Left renal pelvis (tissue), 4 donors: ENCODE results near the gene COLGALT1. TPM values are rescaled to one million over a fixed set of nuclear protein-coding genes. Genes with fewer than 3 reads are reported as not detected.
"Not testable (repeated sequence)": the region's sequence is repeated elsewhere in the genome, so short reads cannot be mapped to it uniquely, and the experiment has no call there.

Source experiments
- DNase-seq, 4 donors: peaks; one replicate each; pipeline ENCODE4 v3.0.0-alpha.2; 2013; ENCODE audit warnings: low read depth in 4 of 4, low spot score in 3 of 4
- polyA plus RNA-seq, 4 donors: library from polyadenylated mRNA; unstranded; fragments of 120-200 nt; gene quantifications; one replicate each; pipeline ENCODE4 v1.2.1, GENCODE V29; 2013; ENCODE audit not compliant: insufficient read length in 4 of 4

The COLGALT1 gene
- 10 to 100 TPM; 45.1 to 74.7 (median 52.8) TPM for polyA plus RNA-seq

DNA sequence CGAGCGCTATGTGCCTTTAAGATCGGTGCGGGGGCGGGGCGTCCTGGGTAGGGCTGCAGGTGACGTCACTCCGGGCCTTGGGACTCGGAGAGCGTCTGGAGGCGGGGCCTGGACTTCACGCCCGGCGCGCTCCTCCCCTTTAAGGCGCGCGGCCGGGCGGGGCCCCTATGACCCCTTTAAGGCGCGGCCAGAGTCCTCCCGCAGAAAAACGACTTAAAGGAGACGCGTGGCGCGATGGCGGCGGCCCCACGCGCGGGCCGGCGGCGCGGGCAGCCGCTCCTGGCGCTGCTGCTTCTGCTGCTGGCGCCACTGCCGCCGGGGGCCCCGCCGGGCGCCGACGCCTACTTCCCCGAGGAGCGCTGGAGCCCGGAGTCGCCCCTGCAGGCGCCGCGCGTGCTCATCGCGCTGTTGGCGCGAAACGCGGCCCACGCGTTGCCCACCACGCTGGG is at the start of gene COLGALT1:
Gene COLGALT1, plus strand, starts transcription at position 170 of the 449 bp plus-strand sequence. Its CDS starts 65 bp downstream, at position 235.
- peak; percentile 86 to 93 (median 93) for DNase-seq

DNA sequence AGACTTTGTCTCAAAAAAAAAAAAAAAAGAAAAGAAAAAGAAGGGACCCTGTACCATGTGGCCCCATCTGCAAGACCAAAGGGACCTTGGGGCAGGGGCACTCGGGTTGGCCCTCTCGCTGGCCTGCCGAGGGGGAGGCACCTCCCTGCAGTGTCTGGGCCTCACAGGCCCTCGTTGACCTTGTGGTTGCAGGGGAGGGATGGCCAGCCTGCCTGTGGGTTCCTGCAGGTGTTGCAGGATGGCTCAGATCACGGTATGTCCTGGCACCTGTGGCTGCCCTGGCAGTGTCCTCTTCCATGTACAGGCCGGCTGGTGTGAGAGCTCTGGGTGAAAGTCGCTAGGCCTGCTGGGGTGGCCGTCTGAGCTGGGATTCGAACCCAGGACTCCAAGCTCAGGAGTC is 48.7 kb upstream of the COLGALT1 start:
- DNase-seq: no peak

DNA sequence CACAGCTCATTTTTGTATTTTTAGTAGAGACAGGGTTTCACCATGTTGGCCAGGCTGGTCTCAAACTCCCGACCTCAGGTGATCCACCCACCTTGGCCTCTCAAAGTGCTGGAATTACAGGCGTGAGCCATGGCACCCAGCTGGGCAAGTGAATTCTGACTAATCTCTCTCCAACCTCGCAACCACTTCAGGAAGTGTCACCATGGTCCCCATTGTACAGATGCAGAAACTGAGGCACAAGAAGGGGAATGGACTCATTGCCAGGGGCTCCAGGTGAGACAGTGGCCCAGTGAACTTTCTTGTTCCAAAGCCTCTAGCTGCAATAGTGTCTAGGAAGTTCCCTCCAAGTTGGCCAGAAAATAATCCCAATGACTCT is 46.9 kb upstream of the COLGALT1 start:
- not testable (repeated sequence) for DNase-seq

DNA sequence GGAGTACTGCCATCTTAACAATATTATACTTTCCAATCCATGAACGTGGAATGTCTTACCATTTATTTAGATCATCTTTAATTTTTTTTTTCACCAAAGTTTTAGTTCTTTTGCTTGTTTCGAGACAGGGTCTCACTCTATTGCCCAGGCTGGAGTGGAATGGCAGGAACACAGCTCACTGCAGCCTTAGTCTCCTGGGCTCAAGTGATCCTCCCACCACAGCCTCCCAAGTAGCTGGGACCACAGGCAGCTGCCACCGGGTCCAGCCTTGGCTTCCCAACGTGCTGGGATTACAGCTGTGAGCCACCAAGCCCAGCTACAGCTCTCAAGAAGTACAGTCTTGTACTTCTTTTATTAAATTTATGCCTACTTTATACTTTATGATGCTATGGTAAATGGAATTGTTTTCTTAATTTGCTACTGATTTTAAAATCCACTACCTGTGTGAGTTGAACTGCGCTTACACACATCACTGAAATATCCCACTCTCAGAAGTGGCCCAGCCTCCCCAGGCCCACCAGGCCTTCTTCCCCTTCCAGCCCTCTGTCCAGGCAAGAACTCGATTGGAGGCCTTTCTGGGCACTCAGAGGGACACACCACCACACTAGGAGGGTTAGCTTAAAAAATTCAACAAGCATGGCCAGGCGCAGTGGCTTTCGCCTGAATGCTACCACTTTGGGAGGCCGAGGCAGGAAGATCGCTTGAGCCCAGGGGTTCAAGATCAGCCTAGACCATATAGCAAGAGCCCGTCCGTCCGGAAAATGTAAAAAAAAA is 45.0 kb upstream of the COLGALT1 start:
- DNase-seq: no peak

DNA sequence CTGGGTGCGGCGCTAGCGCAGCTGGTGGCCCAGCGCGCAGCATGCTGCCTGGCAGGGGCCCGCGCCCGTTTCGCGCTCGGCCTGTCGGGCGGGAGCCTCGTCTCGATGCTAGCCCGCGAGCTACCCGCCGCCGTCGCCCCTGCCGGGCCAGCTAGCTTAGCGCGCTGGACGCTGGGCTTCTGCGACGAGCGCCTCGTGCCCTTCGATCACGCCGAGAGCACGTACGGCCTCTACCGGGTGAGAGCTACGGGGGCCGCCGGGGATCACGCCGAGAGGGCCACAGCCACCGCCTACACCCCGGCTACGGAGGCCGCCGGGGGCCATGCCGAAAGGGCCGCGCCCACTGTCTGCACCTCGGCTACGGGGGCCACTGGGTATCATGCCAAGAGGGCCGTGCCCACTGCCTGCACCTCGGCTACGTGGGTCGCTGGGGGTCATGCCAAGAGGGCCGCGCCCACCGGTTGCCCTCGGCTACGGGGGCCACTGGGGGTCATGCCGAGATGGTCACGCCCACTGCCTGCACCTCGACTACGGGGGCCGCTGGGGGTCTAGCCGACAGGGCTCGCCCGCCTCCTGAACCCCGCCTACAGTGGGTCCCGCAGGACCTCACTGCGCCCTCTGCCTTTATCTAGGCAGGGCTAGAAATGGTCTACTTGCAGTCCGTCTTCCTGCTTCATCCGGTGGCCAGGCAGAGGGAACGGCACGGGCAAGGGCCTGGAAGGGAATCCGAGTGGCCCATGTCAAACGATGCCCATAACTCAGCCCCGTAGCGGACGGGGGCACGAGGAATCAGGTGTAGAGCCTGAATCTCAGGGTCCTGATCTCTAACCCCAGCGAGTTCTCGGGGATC is 43.5 kb upstream of the COLGALT1 start:
- DNase-seq: peak; percentile 55 to 71 (median 64)

DNA sequence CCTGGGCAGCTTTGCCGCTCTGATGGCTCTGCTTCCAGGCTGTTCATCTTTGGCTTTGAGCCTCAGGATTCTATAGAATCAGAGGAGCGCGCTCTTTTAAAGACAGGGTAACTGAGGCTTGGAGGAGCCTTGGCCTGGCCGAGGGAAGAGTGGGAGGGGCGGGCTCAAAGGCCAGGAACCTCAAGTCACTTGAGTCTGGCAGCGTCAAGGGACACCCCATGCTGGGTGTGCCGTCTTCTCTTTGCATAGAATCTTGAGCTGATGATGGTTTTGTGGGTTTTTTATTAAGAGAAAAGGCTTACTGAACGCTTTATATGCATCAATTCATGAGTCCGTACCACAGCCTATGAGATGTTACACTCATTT is 42.9 kb upstream of the COLGALT1 start:
- DNase-seq: no peak

DNA sequence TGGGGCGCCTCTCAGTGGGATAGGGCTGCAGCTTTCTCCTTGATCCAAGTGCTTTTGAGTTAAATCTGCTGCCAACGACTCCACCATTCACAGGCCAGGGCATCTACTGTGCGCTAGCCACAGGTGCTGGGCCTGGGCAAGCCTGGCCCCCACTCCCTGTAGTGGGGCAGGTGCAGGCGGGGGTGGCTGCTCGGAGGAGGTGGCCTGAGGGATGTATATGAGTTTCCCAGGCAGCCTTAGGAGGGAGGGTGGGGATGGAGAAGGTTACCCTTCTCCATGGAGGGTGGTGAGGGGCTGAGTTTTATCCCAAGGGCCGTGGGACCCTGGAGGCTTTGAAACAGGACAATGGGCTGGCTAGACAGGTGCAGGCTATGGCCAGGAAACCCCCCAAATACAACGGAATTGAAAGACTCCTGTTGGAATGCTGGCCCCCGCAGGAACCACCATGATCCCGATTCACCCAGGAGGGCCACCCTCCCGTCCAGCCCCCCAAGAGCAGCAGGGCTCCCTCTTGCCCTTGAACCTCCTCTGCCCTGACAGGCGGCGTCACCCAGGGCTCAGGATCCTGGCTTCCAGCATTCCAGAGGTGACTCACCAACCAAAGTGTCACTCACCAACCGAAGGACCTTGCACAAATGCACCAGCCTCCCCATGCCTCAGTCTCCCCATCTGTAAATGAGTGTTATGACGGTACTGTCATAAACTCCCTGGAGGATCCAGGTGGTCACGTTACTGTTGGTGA is 39.9 kb upstream of the COLGALT1 start:
- DNase-seq: no peak

DNA sequence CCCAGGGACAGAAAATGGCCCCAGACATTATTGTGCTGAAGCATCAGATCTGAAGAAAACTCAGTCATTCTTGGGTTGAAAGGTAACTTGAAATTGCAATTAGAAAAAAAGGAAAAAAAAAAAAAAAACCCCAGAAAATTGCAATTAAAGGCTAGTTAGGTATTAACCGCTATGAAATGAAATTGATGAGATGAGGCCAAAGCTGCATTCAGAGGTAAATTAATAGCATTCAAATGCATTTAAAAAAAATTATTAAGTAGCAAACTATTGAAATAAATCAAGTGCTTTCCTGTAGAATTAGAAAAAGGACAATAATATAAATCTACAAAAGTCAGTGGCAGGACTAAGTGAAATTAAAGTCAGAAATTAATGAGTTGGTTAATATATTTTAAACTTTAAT is 37.6 kb upstream of the COLGALT1 start:
- DNase-seq: no peak

DNA sequence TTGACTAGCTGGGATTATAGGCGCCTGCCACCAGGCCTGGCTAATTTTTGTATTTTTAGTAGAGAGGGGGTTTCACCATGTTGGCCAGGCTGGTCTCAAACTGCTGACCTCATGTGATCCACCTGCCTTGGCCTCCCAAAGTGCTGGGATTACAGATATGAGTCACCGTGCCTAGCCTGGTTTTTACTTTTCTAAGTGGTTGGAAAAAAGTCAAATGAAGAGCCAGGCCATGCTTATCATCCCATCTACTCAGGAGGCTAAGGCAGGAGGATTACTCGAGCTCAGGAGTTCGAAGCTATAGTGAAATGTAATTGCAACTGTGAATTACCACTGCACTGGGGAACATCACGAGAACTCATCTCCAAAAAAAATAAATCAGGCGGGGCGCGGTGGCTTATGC is 36.8 kb upstream of the COLGALT1 start:
- DNase-seq: not testable (repeated sequence)

DNA sequence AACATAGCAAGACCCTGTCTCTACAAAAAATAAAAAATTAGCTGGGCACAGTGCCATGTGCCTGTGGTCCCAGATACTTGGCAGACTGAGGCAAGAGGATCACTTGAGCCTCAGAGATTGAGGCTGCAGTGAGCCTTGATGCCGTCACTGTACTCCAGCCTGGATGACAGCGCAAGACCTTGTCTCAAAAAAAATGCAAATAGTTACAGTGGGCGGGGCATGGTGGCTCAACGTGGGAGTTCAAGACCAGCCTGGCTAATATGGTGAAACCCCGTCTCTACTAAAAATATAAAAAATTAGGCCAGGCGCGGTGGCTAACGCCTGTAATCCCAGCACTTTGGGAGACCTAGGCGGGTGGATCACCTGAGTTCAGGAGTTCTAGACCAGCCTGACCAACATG is 35.5 kb upstream of the COLGALT1 start:
- no peak for DNase-seq

DNA sequence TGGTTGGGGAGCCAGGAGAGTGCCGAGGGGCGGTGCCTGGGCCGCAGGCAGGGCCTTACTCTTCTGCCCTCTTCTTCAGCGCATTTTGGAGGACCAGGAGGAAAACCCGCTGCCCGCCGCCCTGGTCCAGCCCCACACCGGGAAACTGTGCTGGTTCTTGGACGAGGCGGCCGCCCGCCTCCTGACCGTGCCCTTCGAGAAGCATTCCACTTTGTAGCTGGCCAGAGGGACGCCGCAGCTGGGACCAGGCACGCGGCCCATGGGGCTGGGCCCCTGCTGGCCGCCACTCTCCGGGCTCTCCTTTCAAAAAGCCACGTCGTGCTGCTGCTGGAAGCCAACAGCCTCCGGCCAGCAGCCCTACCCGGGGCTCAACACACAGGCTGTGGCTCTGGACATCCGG is 34.6 kb upstream of the COLGALT1 start:
- no peak for DNase-seq

DNA sequence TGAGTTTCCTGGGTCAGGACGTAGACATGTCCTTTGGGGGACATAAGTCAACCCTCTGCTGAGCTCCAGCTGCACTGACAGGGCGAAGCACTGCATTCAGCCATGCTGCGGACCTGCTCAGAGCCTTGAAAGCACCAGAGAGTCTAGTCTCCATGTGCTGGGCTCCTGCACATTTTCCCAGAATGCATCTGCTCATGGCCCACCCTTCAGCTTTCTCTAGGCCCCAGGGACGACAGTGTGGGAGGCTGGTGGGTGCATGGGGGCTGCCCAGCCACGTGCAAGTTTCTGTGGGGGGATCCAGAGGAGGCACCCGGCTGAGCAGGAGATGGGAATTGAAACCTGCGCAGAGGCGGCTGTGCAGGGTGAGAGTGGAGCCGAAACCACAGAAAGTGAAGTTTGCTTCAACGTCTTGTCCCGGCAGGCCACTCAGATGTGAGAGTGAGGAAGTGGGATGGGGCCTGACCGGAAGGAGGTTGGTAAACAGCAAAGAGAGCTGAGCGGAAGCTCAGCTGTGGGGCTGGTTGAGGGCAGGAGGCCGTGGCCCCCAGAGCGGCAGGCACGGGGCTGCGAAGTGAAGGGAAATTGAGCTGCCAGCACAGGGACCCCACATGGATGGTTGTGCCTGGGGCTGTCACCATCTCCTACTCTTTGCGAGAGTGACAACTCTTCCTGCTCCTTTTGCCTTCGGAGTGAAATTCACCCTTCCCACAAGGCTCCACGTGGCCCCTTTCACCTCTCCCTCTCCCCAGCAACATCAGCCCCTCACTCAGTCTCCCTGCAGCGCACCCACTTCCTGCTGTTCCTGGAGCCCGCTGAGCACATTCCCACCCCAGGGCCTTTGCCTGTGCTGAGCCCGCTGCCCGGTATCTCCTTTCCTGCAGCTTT is 32.2 kb upstream of the COLGALT1 start:
- DNase-seq: no peak

DNA sequence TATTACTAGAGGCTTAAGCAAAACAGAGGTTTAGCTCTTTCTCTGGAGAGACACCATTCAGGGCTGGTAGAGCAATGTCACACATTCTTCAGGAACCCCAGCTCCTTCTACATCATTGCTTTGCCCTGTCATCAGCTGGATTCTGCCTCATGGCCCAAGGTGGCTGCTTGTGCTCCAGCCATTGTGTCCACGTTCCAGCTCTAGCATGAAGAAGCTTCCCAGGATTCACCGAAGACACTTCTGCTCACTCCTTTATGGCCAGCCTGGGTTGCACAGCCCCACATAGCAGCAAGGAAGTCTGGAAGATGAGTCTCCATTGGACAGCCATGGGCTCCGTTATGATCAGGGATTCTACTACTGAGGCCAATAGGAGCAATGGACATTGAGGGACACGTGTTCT is 30.8 kb upstream of the COLGALT1 start:
- no peak for DNase-seq

DNA sequence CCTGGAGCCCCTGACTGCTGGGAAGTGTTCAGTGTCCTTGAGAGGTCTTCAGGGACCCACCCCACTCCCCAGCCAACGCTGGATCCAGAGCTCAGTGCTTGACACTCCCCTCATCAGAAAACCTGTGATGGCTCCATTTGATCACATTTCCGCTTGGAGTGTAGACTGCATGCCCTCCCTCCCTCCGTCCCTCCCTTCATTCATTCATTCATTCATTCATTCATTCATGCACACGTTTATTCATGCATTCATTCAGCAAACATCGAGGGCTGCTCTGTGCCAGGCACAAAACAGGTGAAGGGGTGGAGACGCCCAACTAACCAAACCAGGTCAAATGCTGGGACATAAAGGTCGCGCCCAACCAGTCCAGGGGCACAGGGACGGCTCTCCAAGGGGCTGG is 30.3 kb upstream of the COLGALT1 start:
- no peak for DNase-seq

DNA sequence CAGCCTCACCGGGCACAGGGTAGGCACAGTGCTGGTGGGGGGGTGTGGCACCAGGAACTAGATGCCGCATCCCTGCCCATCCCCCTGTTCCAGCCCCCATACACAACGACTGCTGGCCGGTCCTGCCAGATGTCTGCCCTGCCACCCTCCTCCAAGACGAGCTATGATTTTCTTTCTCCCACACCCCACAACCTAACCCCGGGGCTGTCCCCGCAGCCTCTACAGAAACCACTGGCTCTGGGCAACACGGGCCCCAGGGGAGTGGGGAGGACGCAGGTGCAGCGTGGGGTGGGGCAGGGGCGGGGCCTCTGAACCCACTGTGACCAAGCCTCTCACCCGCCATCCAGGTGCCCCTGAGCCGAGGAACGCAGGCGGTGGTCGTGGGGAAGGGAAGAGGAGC is 28.5 kb upstream of the COLGALT1 start:
- DNase-seq: no peak

DNA sequence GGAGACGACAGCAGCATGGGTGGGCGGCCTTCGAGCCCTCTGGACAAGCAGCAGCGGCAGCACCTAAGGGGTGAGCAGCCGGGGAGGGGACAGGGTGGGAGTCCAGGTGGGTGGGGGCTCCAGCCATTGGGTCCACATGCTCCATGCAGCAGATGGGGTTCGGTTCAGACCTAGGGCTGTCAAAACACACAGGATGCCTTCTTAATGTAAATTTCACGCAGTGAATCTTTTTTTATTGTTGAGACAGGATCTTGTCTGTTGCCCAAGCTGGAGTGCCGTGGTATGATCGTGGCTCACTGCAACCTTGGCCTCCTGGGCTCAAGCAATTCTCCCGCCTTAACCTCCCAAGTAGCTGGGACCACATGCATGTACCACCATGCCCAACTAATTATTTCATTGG is 28.1 kb upstream of the COLGALT1 start:
- DNase-seq: no peak

DNA sequence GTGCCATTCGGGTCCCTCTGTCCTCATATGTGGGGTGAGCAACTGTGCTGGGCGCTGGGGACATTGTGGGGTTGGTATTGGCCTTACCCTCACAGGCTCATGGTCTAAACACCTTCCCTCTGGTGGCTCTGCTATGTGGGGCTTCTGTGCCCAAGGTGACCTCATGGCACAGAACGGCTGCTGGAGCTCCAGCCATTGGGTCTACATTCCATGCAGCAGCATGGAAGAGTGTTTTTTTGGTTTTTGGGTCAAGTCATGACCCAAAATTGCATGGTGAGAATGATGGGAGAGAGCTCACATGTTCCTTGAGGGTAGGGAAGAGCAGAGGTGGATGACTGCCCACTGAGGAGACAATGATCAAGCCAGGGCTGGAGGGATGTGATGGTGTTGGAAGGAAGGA is 26.8 kb upstream of the COLGALT1 start:
- no peak for DNase-seq

DNA sequence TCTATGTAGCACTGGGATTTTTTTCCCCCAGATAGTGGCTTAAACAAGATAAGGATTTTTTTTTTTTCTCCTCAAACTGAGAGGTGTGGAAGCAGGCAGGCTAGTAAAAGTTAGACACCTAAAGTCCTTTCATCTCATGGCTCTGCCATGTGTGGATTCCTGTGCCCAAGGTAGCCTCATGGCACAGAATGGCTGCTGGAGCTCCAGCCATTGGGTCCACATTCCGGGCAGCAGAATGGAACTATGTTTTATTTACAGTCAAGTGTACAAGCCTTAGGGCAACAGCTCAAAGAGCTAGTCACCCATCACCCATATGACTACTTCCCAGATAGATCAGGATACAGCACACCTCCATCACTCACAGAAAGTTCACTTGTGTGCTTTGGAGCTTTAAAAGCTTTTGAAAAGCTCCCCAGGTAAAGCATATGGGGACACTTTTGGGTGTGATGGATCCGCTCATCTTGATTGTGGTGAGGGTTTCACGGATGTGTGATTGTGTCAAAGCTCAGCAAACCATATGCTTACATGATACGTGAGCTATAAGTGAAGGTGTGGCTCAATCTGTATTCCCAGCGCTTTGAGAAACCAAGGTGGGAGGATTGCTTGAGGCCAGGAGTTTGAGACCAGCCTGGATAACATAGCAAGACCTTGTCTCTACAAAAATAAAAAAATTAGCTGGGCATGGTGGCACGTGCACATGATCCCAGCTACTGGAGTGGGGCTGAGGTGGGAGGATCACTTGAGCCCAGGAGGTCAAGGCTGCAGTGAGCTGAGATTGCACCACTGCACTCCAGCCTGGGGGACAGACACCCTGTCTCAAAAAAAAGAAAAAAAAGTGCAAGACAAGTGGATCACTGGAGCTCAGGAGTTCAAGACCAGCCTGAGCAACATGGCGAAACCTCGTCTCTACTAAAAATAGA is 25.9 kb upstream of the COLGALT1 start:
- DNase-seq: no peak

DNA sequence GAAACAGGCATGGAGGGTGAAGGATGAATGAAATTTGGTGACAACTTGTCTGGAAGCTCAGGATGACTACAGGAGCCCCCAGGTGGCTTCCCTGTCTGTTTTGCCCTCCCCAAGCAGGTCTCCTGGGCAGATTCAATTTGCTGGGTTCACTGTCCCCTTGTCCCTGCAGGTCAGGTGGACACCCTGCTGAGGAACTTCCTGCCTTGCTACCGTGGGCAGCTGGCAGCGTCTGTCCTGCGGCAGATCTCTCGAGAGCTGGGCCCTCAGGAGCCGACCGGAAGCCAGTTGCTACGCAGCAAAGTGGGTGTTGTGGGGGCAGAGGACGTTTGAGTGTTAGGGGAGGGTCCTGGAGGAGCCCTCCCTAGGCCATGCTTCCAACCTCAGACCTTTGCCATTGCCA is 24.9 kb upstream of the COLGALT1 start:
- DNase-seq: no peak
